HG03280 (cell line): ENCODE measurements around the gene TROAP.
"Not testable (repeated sequence)": the region's sequence is repeated elsewhere in the genome, so short reads cannot be mapped to it uniquely, and the experiment has no call there.

Experiments
- ATAC-seq: cut with Tn5 transposase; IDR thresholded peaks from one replicate; pipeline ENCODE4 v1.9.1; 2021; ENCODE audit warnings: mild to moderate bottlenecking, moderate library complexity; ENCODE audit not compliant: unreplicated experiment

TROAP gene

GRCh38 chr12:49366096-49366651 lies 43.1 kb downstream of the TROAP start:
- peak; percentile 15 for ATAC-seq

- ATAC-seq, result peak; percentile 67
Measured at GRCh38 chr12:49366652-49367380, 43.8 kb downstream of the TROAP start.

- ATAC-seq, result no peak
Measured at GRCh38 chr12:49367381-49368239, 44.6 kb downstream of the TROAP start, which contains the start of gene SPATS2. SPATS2 (plus strand) TSS chr12:49367462; CDS start chr12:49461013, 93,551 bp downstream.

GRCh38 chr12:49368240-49368600 lies 45.2 kb downstream of the TROAP start:
- no peak for ATAC-seq

- ATAC-seq, result peak; percentile 46
Measured at GRCh38 chr12:49369411-49370145, 46.5 kb downstream of the TROAP start.

- no peak for ATAC-seq
Measured at GRCh38 chr12:49370539-49370938, 47.5 kb downstream of the TROAP start.

GRCh38 chr12:49375406-49375805 lies 52.4 kb downstream of the TROAP start:
- ATAC-seq, result no peak

- ATAC-seq, result no peak
Measured at GRCh38 chr12:49377386-49377785, 54.3 kb downstream of the TROAP start.

- ATAC-seq, result not testable (repeated sequence)
Measured at GRCh38 chr12:49380184-49380583, 57.1 kb downstream of the TROAP start.
